GM12875 (cell line): ENCODE results near the gene KLF3.

Experiments used
- H3K4me3 ChIP-seq: one replicate; pipeline ENCODE4 v1.5.1; 2011; ENCODE audit warnings: low read depth, low read length, control low read depth
- TF ChIP-seq, protein P1 (sequence below): IDR thresholded peaks from 2 replicates; pipeline ENCODE4 v1.5.1; 2011; ENCODE audit warnings: low read depth, mild to moderate bottlenecking, control low read depth, inconsistent platforms, low read length, moderate library complexity, borderline replicate concordance; ENCODE audit not compliant: insufficient read depth

KLF3 gene

GRCh38 chr4:38664706-38665401 lies 855 bp downstream of the KLF3 start:
- peak overlapping the region; percentile 81 for H3K4me3 ChIP-seq
- TF ChIP-seq, protein P1, sequence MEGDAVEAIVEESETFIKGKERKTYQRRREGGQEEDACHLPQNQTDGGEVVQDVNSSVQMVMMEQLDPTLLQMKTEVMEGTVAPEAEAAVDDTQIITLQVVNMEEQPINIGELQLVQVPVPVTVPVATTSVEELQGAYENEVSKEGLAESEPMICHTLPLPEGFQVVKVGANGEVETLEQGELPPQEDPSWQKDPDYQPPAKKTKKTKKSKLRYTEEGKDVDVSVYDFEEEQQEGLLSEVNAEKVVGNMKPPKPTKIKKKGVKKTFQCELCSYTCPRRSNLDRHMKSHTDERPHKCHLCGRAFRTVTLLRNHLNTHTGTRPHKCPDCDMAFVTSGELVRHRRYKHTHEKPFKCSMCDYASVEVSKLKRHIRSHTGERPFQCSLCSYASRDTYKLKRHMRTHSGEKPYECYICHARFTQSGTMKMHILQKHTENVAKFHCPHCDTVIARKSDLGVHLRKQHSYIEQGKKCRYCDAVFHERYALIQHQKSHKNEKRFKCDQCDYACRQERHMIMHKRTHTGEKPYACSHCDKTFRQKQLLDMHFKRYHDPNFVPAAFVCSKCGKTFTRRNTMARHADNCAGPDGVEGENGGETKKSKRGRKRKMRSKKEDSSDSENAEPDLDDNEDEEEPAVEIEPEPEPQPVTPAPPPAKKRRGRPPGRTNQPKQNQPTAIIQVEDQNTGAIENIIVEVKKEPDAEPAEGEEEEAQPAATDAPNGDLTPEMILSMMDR, result no peak

DNA sequence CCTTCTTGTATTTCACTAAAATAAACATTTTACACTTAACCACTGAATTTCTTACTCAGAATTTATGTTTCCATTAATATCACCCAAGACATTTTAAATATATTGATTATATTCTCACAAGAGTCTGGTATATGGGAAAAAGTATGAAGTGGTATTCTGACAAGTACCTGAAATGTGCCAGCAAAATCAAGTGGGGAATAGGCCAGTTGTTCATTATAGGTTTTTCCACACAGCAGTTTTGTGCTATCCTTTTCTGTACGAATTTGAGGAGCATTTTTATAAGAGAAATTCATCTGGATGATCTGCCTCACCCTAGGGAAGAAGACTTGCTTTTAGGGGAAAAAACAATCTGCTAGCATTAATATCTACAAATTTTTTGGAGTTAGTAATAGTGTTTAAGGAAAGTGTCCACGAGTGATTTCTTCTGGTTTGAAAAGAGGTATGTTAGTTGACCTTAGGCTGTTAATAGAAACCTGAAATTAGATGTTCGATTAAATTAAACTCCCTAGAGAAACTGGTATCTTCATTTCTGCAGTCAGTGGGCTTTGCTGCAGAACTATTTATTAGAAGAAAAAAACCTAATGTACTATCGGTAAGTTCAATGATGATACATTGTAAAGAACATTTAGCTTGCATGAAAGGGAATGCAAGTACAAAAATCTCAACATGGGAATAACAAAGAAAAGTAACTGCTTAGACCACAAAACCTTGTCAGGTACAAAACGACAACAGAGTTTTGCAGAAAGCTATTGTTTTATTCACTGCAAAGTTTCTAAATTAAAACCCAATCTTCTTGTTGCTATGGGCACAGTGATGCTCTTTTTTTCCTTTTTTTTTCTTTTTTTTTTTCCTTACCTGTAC lies 1.8 kb downstream of the KLF3 start:
- H3K4me3 ChIP-seq, result peak overlapping the region; percentile 12
- TF ChIP-seq, protein P1, result no peak

GRCh38 chr4:38666766-38667084 lies 2.7 kb downstream of the KLF3 start:
- no peak overlapping the region for H3K4me3 ChIP-seq
- TF ChIP-seq, protein P1, result no peak

GRCh38 chr4:38667085-38667893 lies 3.3 kb downstream of the KLF3 start:
- no peak overlapping the region for H3K4me3 ChIP-seq
- TF ChIP-seq, protein P1, result no peak

- H3K4me3 ChIP-seq, result no peak overlapping the region
- TF ChIP-seq, protein P1, result no peak
These were observed 4.4 kb downstream of the KLF3 start for GRCh38 chr4:38668203-38668971.

GRCh38 chr4:38669208-38669607 lies 5.2 kb downstream of the KLF3 start:
- TF ChIP-seq, protein P1, result no peak
- no peak overlapping the region for H3K4me3 ChIP-seq
